ENCODE data around the gene MCM9.
A peak's percentile ranks its signal among the peaks of the same experiment; 100 is the strongest.

The MCM9 gene

GRCh38 chr6:118935331-118935668 is 341 bp upstream of the MCM9 start:
- peak overlapping the region; percentile 79 for H3K4me3 ChIP-seq (ENCODE audit: low read length)
- no peak for TF ChIP-seq CTCF (IDR thresholded peaks at IDR 0.05; ENCODE audit: insufficient read depth, low read depth, low read length, missing control alignments)
- no peak for DNase-seq (ENCODE audit: low read depth)

GRCh38 chr6:118933855-118934460 is 1.0 kb downstream of the MCM9 start:
- TF ChIP-seq CTCF (IDR thresholded peaks at IDR 0.05; ENCODE audit: insufficient read depth, low read depth, low read length, missing control alignments), result no peak
- no peak for DNase-seq (ENCODE audit: low read depth)
- peak overlapping the region; percentile 79 for H3K4me3 ChIP-seq (ENCODE audit: low read length)

GRCh38 chr6:118932421-118932820 is 2.5 kb downstream of the MCM9 start:
- no peak for TF ChIP-seq CTCF (IDR thresholded peaks at IDR 0.05; ENCODE audit: insufficient read depth, low read depth, low read length, missing control alignments)
- H3K4me3 ChIP-seq (ENCODE audit: low read length), result no peak overlapping the region
- DNase-seq (ENCODE audit: low read depth), result no peak

GRCh38 chr6:118931436-118931835 is 3.5 kb downstream of the MCM9 start:
- peak; percentile 73 for DNase-seq (ENCODE audit: low read depth)
- H3K4me3 ChIP-seq (ENCODE audit: low read length), result no peak overlapping the region
- TF ChIP-seq CTCF (IDR thresholded peaks at IDR 0.05; ENCODE audit: insufficient read depth, low read depth, low read length, missing control alignments), result no peak

GRCh38 chr6:118930680-118931079 is 4.3 kb downstream of the MCM9 start:
- H3K4me3 ChIP-seq (ENCODE audit: low read length), result no peak overlapping the region
- TF ChIP-seq CTCF (IDR thresholded peaks at IDR 0.05; ENCODE audit: insufficient read depth, low read depth, low read length, missing control alignments), result no peak
- no peak for DNase-seq (ENCODE audit: low read depth)

GRCh38 chr6:118923035-118923434 is 11.9 kb downstream of the MCM9 start:
- TF ChIP-seq CTCF (IDR thresholded peaks at IDR 0.05; ENCODE audit: insufficient read depth, low read depth, low read length, missing control alignments), result no peak
- no peak for DNase-seq (ENCODE audit: low read depth)
- no peak overlapping the region for H3K4me3 ChIP-seq (ENCODE audit: low read length)

- no peak for TF ChIP-seq CTCF (IDR thresholded peaks at IDR 0.05; ENCODE audit: insufficient read depth, low read depth, low read length, missing control alignments)
- no peak overlapping the region for H3K4me3 ChIP-seq (ENCODE audit: low read length)
- no peak for DNase-seq (ENCODE audit: low read depth)
These were observed 13.9 kb downstream of the MCM9 start for GRCh38 chr6:118921084-118921483.

All from epithelial cell of esophagus (primary cell).